Measurements from ENCODE around the gene CSNK1E. TPM values are rescaled to one million over a fixed set of nuclear protein-coding genes. Genes with fewer than 3 reads are reported as not detected.

Gene CSNK1E
- polyA plus RNA-seq, 1 donor (not counting 4 experiments of a cell fraction or from before 2014, with no cell fraction given), result 168 TPM

- Histone ChIP-seq H3K4me3 (ENCODE audit: control insufficient read depth in 2 of 3, extremely low read depth in 1 of 3, insufficient read depth in 2 of 3, low read depth in 1 of 3, low read length in 3 of 3) (no peak overlapping the region), H3K4me2 (ENCODE audit: control insufficient read depth, extremely low read depth, insufficient read depth, low read depth, low read length) (peak overlapping the region; percentile 29), H3K27ac (ENCODE audit: control insufficient read depth, insufficient read depth, low read length) (peak overlapping the region; percentile 37), H4K20me1 (ENCODE audit: control insufficient read depth, extremely low read depth, insufficient read depth, low read length) (no peaks in the 10 kb centered on the region), H2AFZ (ENCODE audit: control insufficient read depth, low read length) (no peak overlapping the region), H3K36me3 (ENCODE audit: control insufficient read depth in 2 of 2, extremely low read depth in 1 of 2, insufficient read depth in 2 of 2, low read length in 2 of 2) (peaks cover 0 to under 1% of the 10 kb centered on the region in 2 experiments), H3K9me1 (ENCODE audit: control insufficient read depth, extremely low read depth, insufficient read depth, low read length) (no peaks in the 10 kb centered on the region), H3K9ac (ENCODE audit: control insufficient read depth, extremely low read depth, insufficient read depth, low read length) (no peak overlapping the region), H3K79me2 (ENCODE audit: control insufficient read depth, insufficient read depth, low read length) (no peaks in the 10 kb centered on the region), H3K27me3 (ENCODE audit: control insufficient read depth, extremely low read depth, insufficient read depth, low read length) (no peaks in the 10 kb centered on the region), H3K9me3 (ENCODE audit: control insufficient read depth, low read depth, low read length) (no peaks in the 10 kb centered on the region), H3K4me1 (ENCODE audit: control insufficient read depth, extremely low read depth, insufficient read depth, low read length) (peaks cover 21% of the 10 kb centered on the region)
- dilution Hi-C loops (cut with MboI; ENCODE audit: extremely low pct_ligation_motif_present, low sequenced_read_pairs), result no loop called here
- FAIRE-seq (no peak), DNase-seq (ENCODE audit: low read depth, low spot score) (no peak)
- TF ChIP-seq CTCF (optimal IDR thresholded peaks at IDR 0.05 in 1 of 3, IDR thresholded peaks at IDR 0.05 in 1 of 3, conservative IDR thresholded peaks at IDR 0.05 in 1 of 3; ENCODE audit: extremely low read depth in 1 of 3, insufficient read depth in 2 of 3, low read length in 3 of 3) (no peak), EZH2 (IDR thresholded peaks at IDR 0.05; ENCODE audit: low read length) (no peak)
Observed at GRCh38 chr22:38347181-38347943, 30.1 kb upstream of the CSNK1E start.

- Histone ChIP-seq H3K36me3 (ENCODE audit: control insufficient read depth in 2 of 2, extremely low read depth in 1 of 2, insufficient read depth in 2 of 2, low read length in 2 of 2) (no peaks in the 10 kb centered on the region), H3K9me1 (ENCODE audit: control insufficient read depth, extremely low read depth, insufficient read depth, low read length) (no peaks in the 10 kb centered on the region), H3K27me3 (ENCODE audit: control insufficient read depth, extremely low read depth, insufficient read depth, low read length) (no peaks in the 10 kb centered on the region), H3K4me2 (ENCODE audit: control insufficient read depth, extremely low read depth, insufficient read depth, low read depth, low read length) (no peak overlapping the region), H4K20me1 (ENCODE audit: control insufficient read depth, extremely low read depth, insufficient read depth, low read length) (no peaks in the 10 kb centered on the region), H3K4me1 (ENCODE audit: control insufficient read depth, extremely low read depth, insufficient read depth, low read length) (peaks cover 21% of the 10 kb centered on the region), H3K9me3 (ENCODE audit: control insufficient read depth, low read depth, low read length) (no peaks in the 10 kb centered on the region), H3K79me2 (ENCODE audit: control insufficient read depth, insufficient read depth, low read length) (no peaks in the 10 kb centered on the region), H3K4me3 (ENCODE audit: control insufficient read depth in 2 of 3, extremely low read depth in 1 of 3, insufficient read depth in 2 of 3, low read depth in 1 of 3, low read length in 3 of 3) (no peak overlapping the region), H3K27ac (ENCODE audit: control insufficient read depth, insufficient read depth, low read length) (no peak overlapping the region), H3K9ac (ENCODE audit: control insufficient read depth, extremely low read depth, insufficient read depth, low read length) (no peak overlapping the region), H2AFZ (ENCODE audit: control insufficient read depth, low read length) (no peak overlapping the region)
- TF ChIP-seq EZH2 (IDR thresholded peaks at IDR 0.05; ENCODE audit: low read length) (no peak), CTCF (optimal IDR thresholded peaks at IDR 0.05 in 1 of 3, IDR thresholded peaks at IDR 0.05 in 1 of 3, conservative IDR thresholded peaks at IDR 0.05 in 1 of 3; ENCODE audit: extremely low read depth in 1 of 3, insufficient read depth in 2 of 3, low read length in 3 of 3) (no peak)
- no peak for FAIRE-seq
- DNase-seq (ENCODE audit: low read depth, low spot score), result no peak
- dilution Hi-C loops (cut with MboI; ENCODE audit: extremely low pct_ligation_motif_present, low sequenced_read_pairs), result no loop called here
Observed at GRCh38 chr22:38346506-38346905, 29.3 kb upstream of the CSNK1E start.
